HEK293 (cell line): ENCODE data around the gene TNFRSF11A.

ENCODE experiments used
- CTCF ChIA-PET: fragments of 350-600 bp; formaldehyde crosslinking; extraction: SDS; loops from one replicate; lab custom pipeline; 2021; ENCODE audit warnings: antibody characterized with exemption; lab: Yijun Ruan, JAX
- POLR2A ChIA-PET: fragments of 300-600 bp; formaldehyde crosslinking; extraction: SDS; loops from one replicate; lab custom pipeline; 2020; ENCODE audit warnings: antibody characterized with exemption, inconsistent platforms; lab: Yijun Ruan, JAX
- H3K27ac ChIP-seq: fragments of 200-500 bp; sonication (Bioruptor generic); 2 replicates; pipeline ENCODE4 v1.5.1; 2014; ENCODE audit warnings: low read depth, low read length, control low read depth, inconsistent platforms; ENCODE audit errors: extremely low read depth
- H3K36me3 ChIP-seq, 2 experiments: fragments of 200-500 bp in 1 of 2; sonication (Bioruptor generic) in 1 of 2; 1 replicate in 1 of 2; 2 replicates in 1 of 2; pipeline ENCODE4 v1.5.1; 2014 to 2017; ENCODE audit warnings: inconsistent platforms in 2 of 2, low read length in 2 of 2; ENCODE audit not compliant: control insufficient read depth in 2 of 2, insufficient read depth in 1 of 2
- H3K4me1 ChIP-seq: fragments of 200-500 bp; sonication (Bioruptor generic); 2 replicates; pipeline ENCODE4 v1.5.1; 2014; ENCODE audit warnings: mild to moderate bottlenecking, low read length, inconsistent platforms; ENCODE audit not compliant: control insufficient read depth, insufficient read depth
- H3K4me3 ChIP-seq: 2 replicates; pipeline ENCODE4 v1.5.1; 2011; ENCODE audit warnings: low read depth, mild to moderate bottlenecking, control low read depth, low read length, moderate library complexity
- H3K9me3 ChIP-seq: fragments of 200-500 bp; sonication (Bioruptor generic); 2 replicates; pipeline ENCODE4 v1.5.1; 2014; ENCODE audit warnings: low read depth, low read length, inconsistent platforms; ENCODE audit not compliant: control insufficient read depth, insufficient read depth
- FEZF1 ChIP-seq: fragments of 450-650 bp; formaldehyde crosslinking; IDR thresholded peaks from 2 replicates; pipeline ENCODE4 v1.5.1; 2016; ENCODE audit warnings: missing biosample characterization, missing genetic modification characterization
- KLF10 ChIP-seq: fragments of 450-650 bp; IDR thresholded peaks from 2 replicates; pipeline ENCODE4 v1.5.1; 2018; ENCODE audit warnings: missing biosample characterization, mild to moderate bottlenecking, missing genetic modification characterization
- PRDM4 ChIP-seq: fragments of 450-650 bp; formaldehyde crosslinking; IDR thresholded peaks from 2 replicates; pipeline ENCODE4 v1.5.1; 2017; ENCODE audit warnings: missing biosample characterization, missing genetic modification characterization
- PRDM6 ChIP-seq: fragments of 450-650 bp; formaldehyde crosslinking; IDR thresholded peaks from 2 replicates; pipeline ENCODE4 v1.5.1; 2017; ENCODE audit warnings: missing biosample characterization, missing genetic modification characterization
- SCRT1 ChIP-seq: fragments of 450-650 bp; formaldehyde crosslinking; IDR thresholded peaks from 2 replicates; pipeline ENCODE4 v1.5.1; 2016; ENCODE audit warnings: missing biosample characterization, missing genetic modification characterization, borderline replicate concordance
- ZBTB1 ChIP-seq: fragments of 450-650 bp; formaldehyde crosslinking; IDR thresholded peaks from 2 replicates; pipeline ENCODE4 v1.5.1; 2016; ENCODE audit warnings: missing biosample characterization, missing genetic modification characterization
- ZNF10 ChIP-seq: fragments of 450-650 bp; formaldehyde crosslinking; IDR thresholded peaks from 2 replicates; pipeline ENCODE4 v1.5.1; 2017; ENCODE audit warnings: missing biosample characterization, missing genetic modification characterization
- ZNF146 ChIP-seq: fragments of 450-650 bp; formaldehyde crosslinking; IDR thresholded peaks from 2 replicates; pipeline ENCODE4 v1.5.1; 2016; ENCODE audit warnings: missing biosample characterization, missing genetic modification characterization
- ZNF280C ChIP-seq: fragments of 450-650 bp; formaldehyde crosslinking; IDR thresholded peaks from 2 replicates; pipeline ENCODE4 v1.5.1; 2016; ENCODE audit warnings: missing biosample characterization, missing genetic modification characterization
- ZNF335 ChIP-seq: fragments of 450-650 bp; formaldehyde crosslinking; conservative IDR thresholded peaks from 2 replicates; pipeline ENCODE4 v1.5.1; 2016; ENCODE audit warnings: missing biosample characterization, missing genetic modification characterization
- ZNF341 ChIP-seq: fragments of 450-650 bp; formaldehyde crosslinking; IDR thresholded peaks from 2 replicates; pipeline ENCODE4; 2016; ENCODE audit warnings: low read depth, missing biosample characterization, missing genetic modification characterization
- ZNF596 ChIP-seq: fragments of 450-650 bp; IDR thresholded peaks from 2 replicates; pipeline ENCODE4 v1.5.0; 2018; ENCODE audit warnings: missing biosample characterization, mild to moderate bottlenecking, missing genetic modification characterization, moderate library complexity
- ZNF600 ChIP-seq: fragments of 450-650 bp; formaldehyde crosslinking; IDR thresholded peaks from 2 replicates; pipeline ENCODE4 v1.5.1; 2016; ENCODE audit warnings: missing biosample characterization, missing genetic modification characterization
- ZNF610 ChIP-seq: fragments of 450-650 bp; formaldehyde crosslinking; IDR thresholded peaks from 2 replicates; pipeline ENCODE4 v1.5.1; 2016; ENCODE audit warnings: missing biosample characterization, missing genetic modification characterization, borderline replicate concordance
- ZNF645 ChIP-seq: fragments of 450-650 bp; formaldehyde crosslinking; IDR thresholded peaks from 2 replicates; pipeline ENCODE4; 2016; ENCODE audit warnings: missing biosample characterization, missing genetic modification characterization
- ZNF654 ChIP-seq: fragments of 450-650 bp; formaldehyde crosslinking; IDR thresholded peaks from 2 replicates; pipeline ENCODE4 v1.5.1; 2016; ENCODE audit warnings: low read depth, missing biosample characterization, missing genetic modification characterization
- ZNF660 ChIP-seq: fragments of 450-650 bp; IDR thresholded peaks from 2 replicates; pipeline ENCODE4 v1.5.1; 2018; ENCODE audit warnings: missing biosample characterization, mild to moderate bottlenecking, missing genetic modification characterization
- ZNF701 ChIP-seq: fragments of 450-650 bp; formaldehyde crosslinking; IDR thresholded peaks from 2 replicates; pipeline ENCODE4 v1.5.1; 2016; ENCODE audit warnings: missing biosample characterization, missing genetic modification characterization
- ZNF843 ChIP-seq: fragments of 450-650 bp; formaldehyde crosslinking; IDR thresholded peaks from 2 replicates; pipeline ENCODE4 v1.5.1; 2016; ENCODE audit warnings: missing biosample characterization, missing genetic modification characterization
- ZSCAN16 ChIP-seq: fragments of 450-650 bp; formaldehyde crosslinking; IDR thresholded peaks from 2 replicates; pipeline ENCODE4 v1.5.1; 2016; ENCODE audit warnings: missing biosample characterization, missing genetic modification characterization
- ZSCAN23 ChIP-seq: fragments of 450-650 bp; formaldehyde crosslinking; IDR thresholded peaks from 2 replicates; pipeline ENCODE4 v1.5.1; 2016; ENCODE audit warnings: missing biosample characterization, missing genetic modification characterization

TNFRSF11A gene

GRCh38 chr18:62337336-62337735 lies 12.2 kb downstream of the TNFRSF11A start (continued):
- TF ChIP-seq PRDM6 (no peak), SCRT1 (tag by site-specific recombination) (no peak)
- TF ChIP-seq, all 188 proteins: peak for 0

GRCh38 chr18:62338446-62339105 lies 13.5 kb downstream of the TNFRSF11A start:
- Histone ChIP-seq H3K27ac (no peak overlapping the region), H3K36me3 (no peaks in the 10 kb centered on the region), H3K4me3 (no peak overlapping the region), H3K4me1 (peaks cover 34% of the 10 kb centered on the region), H3K9me3 (no peaks in the 10 kb centered on the region)
- TF ChIP-seq PRDM4 (tag by site-specific recombination) = peak; percentile 59; the same call in 1 of the 2 replicates
- TF ChIP-seq FEZF1 (tag by site-specific recombination) = peak; percentile 50
- TF ChIP-seq ZNF335 (tag by site-specific recombination) = no peak
- peak; percentile 59 for TF ChIP-seq ZNF146 (tag by site-specific recombination)
- ChIA-PET CTCF (interaction anchor here (0.6 to 3.1 kb wide), 2 partner anchors 13 to 56 kb away, joined by 3 to 10 read pairs; partner anchors contain the start of gene TNFRSF11A), POLR2A (interaction anchor here (1.3 kb wide), 1 partner anchor 184 kb away, joined by 5 read pairs; the partner anchor contains the start of gene ZCCHC2)

- H3K4me3 ChIP-seq = no peak overlapping the region
- POLR2A ChIA-PET = interaction anchor here (0.9 to 2.0 kb wide), 4 partner anchors 10 to 183 kb away, joined by 3 to 6 read pairs (median 4); partner anchors contain the start of genes TNFRSF11A and ZCCHC2
- H3K4me1 ChIP-seq = peaks cover 34% of the 10 kb centered on the region
- no peaks in the 10 kb centered on the region for H3K36me3 ChIP-seq
- CTCF ChIA-PET = interaction anchor here (0.6 to 3.1 kb wide), 4 partner anchors 14 to 55 kb away, joined by 3 to 10 read pairs (median 4); partner anchors contain the start of gene TNFRSF11A
- no peak overlapping the region for H3K27ac ChIP-seq
- no peaks in the 10 kb centered on the region for H3K9me3 ChIP-seq
- TF ChIP-seq ZNF660 (tag by site-specific recombination) (peak; percentile 87), ZNF335 (tag by site-specific recombination) (peak; percentile 25), ZNF843 (tag by site-specific recombination) (no peak), ZBTB1 (tag by site-specific recombination) (no peak), KLF10 (tag by site-specific recombination) (no peak), ZNF10 (tag by site-specific recombination) (no peak), ZNF654 (tag by site-specific recombination) (no peak), PRDM6 (peak; percentile 84), ZNF701 (tag by site-specific recombination) (no peak), ZNF610 (tag by site-specific recombination) (no peak), ZNF600 (tag by site-specific recombination) (peak; percentile 32; the same call in 1 of the 2 replicates), ZNF645 (tag by site-specific recombination) (no peak), ZNF280C (tag by site-specific recombination) (no peak), ZSCAN23 (tag by site-specific recombination) (no peak), ZSCAN16 (tag by site-specific recombination) (no peak), ZNF596 (tag by site-specific recombination) (no peak), ZNF341 (tag by site-specific recombination) (peak; percentile 49; the same call in 1 of the 2 replicates)
Observed at GRCh38 chr18:62339106-62339988, 14.2 kb downstream of the TNFRSF11A start.
